Muscle of leg (tissue), 11 donors: ENCODE results near the gene LIMS3. TPM values are rescaled to one million over a fixed set of nuclear protein-coding genes. Genes with fewer than 3 reads are reported as not detected.
"Not testable (repeated sequence)": the region's sequence is repeated elsewhere in the genome, so short reads cannot be mapped to it uniquely, and the experiment has no call there.

ENCODE experiments used
- DNase-seq: peaks from one replicate; pipeline ENCODE4 v3.0.0; 2013
- H3K27ac ChIP-seq: one replicate; pipeline ENCODE4 v1.5.1; 2013; ENCODE audit warnings: mild to moderate bottlenecking, low read length, control low read depth
- H3K27me3 ChIP-seq: one replicate; pipeline ENCODE4 v1.6.1; 2013; ENCODE audit warnings: low read length; ENCODE audit not compliant: control insufficient read depth, insufficient read depth
- H3K36me3 ChIP-seq: one replicate; pipeline ENCODE4 v1.6.1; 2013; ENCODE audit warnings: low read length; ENCODE audit not compliant: control insufficient read depth, insufficient read depth
- H3K4me1 ChIP-seq: one replicate; pipeline ENCODE4 v1.6.1; 2013; ENCODE audit warnings: low read length; ENCODE audit not compliant: control insufficient read depth, insufficient read depth
- H3K4me3 ChIP-seq: one replicate; pipeline ENCODE4 v1.5.1; 2013; ENCODE audit warnings: low read length, control low read depth
- H3K9me3 ChIP-seq: replicated peaks from 2 replicates; pipeline ENCODE4 v1.6.1; 2013; ENCODE audit warnings: low read depth, low read length; ENCODE audit not compliant: control insufficient read depth
- WGBS: methylation state at CpG from one replicate; pipeline ENCODE4 v1.1.5; 2013; ENCODE audit warnings: missing lambda C conversion rate; ENCODE audit not compliant: insufficient coverage; 5-methylcytosine and 5-hydroxymethylcytosine counted together
- polyA plus RNA-seq, 8 donors: library from polyadenylated mRNA; unstranded; fragments of 120-200 nt; gene quantifications; one replicate each; pipeline versions ENCODE4 v1.2.1 to v1.2.3, GENCODE V29; 2013; ENCODE audit warnings: inconsistent platforms in 1 of 8, low replicate concordance in 1 of 8; ENCODE audit not compliant: insufficient read length in 8 of 8, insufficient read depth in 1 of 8
- total RNA-seq: library from RNA; stranded (reverse); fragments of 120-200 nt; gene quantifications from one replicate; pipeline ENCODE4 v1.2.4, GENCODE V29; 2013

Gene LIMS3
- total and polyA plus RNA-seq, 9 donors, result 0.90 to 6.0 (median 3.4) TPM

GRCh38 chr2:109965482-109965881 lies 67.0 kb downstream of the LIMS3 start:
- not testable (repeated sequence) for H3K4me1 ChIP-seq, H3K27me3 ChIP-seq, H3K27ac ChIP-seq, H3K4me3 ChIP-seq, H3K36me3 ChIP-seq, DNase-seq, H3K9me3 ChIP-seq
- no CpG with 5 or more reads among the region's 1 CpG for WGBS

- H3K27ac ChIP-seq, result not testable (repeated sequence)
Measured at GRCh38 chr2:109966107-109966736, 67.7 kb downstream of the LIMS3 start.

DNA sequence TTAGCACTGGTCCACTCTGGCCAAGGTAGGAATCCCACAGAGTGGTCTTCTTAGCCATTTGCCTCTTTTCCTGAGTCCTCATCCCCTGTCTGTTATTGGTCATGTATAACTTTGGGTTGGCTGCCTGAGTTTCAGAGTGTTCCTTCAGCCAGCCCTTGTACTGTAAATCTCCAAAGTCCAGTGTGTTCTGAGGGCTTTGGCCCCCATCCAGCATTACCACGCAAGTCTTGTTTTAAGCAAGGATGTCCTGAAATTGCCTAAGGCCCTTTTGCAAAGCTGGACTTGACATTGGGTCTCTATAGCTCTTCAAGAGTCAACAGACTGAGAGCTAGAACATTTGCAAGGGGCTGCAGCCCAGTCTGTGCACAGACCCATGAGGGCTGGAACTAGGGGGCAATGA lies 68.4 kb downstream of the LIMS3 start:
- not testable (repeated sequence) for H3K36me3 ChIP-seq, H3K4me3 ChIP-seq, H3K4me1 ChIP-seq, H3K27me3 ChIP-seq, DNase-seq, H3K9me3 ChIP-seq, H3K27ac ChIP-seq
- WGBS, result no CpG with 5 or more reads among the region's 1 CpG

More at GRCh38 chr2:109966107-109966736, 67.7 kb downstream of the LIMS3 start:
- not testable (repeated sequence) for H3K4me1 ChIP-seq, DNase-seq, H3K9me3 ChIP-seq, H3K4me3 ChIP-seq, H3K27me3 ChIP-seq, H3K36me3 ChIP-seq
- WGBS, result no CpG with 5 or more reads among the region's 3 CpGs

DNA sequence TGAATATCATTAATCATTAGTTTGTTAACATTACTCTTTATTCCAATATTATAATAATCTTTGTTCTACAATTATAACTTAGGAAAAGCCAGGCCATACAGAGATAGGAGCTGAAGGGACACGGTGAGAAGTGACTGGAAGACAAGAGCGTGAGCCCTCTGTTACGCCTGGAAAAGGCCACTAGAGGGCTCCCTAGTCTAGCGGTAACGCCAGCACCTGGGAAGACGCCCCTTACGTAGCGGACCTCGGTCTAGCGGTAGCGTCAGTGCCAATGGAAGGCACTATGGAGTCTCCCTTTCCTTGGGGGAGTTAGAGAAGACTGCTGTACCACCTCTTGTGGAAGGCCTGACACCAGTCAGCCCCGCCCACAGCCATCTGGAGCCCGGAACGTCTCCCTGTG lies 71.4 kb downstream of the LIMS3 start:
- H3K36me3 ChIP-seq, DNase-seq, H3K27me3 ChIP-seq, H3K4me1 ChIP-seq, H3K9me3 ChIP-seq, H3K4me3 ChIP-seq, H3K27ac ChIP-seq: not testable (repeated sequence)
- WGBS, result no CpG with 5 or more reads among the region's 14 CpGs

GRCh38 chr2:109971710-109972109 lies 73.2 kb downstream of the LIMS3 start:
- not testable (repeated sequence) for H3K4me1 ChIP-seq, H3K27me3 ChIP-seq, H3K9me3 ChIP-seq, H3K4me3 ChIP-seq, H3K36me3 ChIP-seq, H3K27ac ChIP-seq, DNase-seq
- no CpG with 5 or more reads among the region's 10 CpGs for WGBS

Other genes starting within 250 kb of the LIMS3 start
- gene RGPD5, start 104.4 kb upstream of the LIMS3 start, total RNA-seq, result 23.1 TPM
- gene RGPD5, start 104.4 kb upstream of the LIMS3 start, polyA plus RNA-seq, result 10 to 100 TPM; 14.3 to 28.5 (median 19.7) TPM
- gene MALL, start 217.1 kb downstream of the LIMS3 start, total RNA-seq, result 6.3 TPM
- gene MALL, start 217.1 kb downstream of the LIMS3 start, polyA plus RNA-seq, result 10 to 100 TPM in 3 of 8 donors, 1 to 10 TPM in 5; 5.6 to 16.1 (median 8.7) TPM